Liver (tissue), 9 donors: Measurements from ENCODE around the gene FKRP. TPM values are rescaled to one million over a fixed set of nuclear protein-coding genes. Genes with fewer than 3 reads are reported as not detected.

Experiments used
- DNase-seq: peaks from one replicate; pipeline ENCODE4 v3.0.0-alpha.2; 2017; ENCODE audit warnings: low spot score
- H3K27ac ChIP-seq, 2 donors: one replicate each; pipeline ENCODE4 v1.7.0; 2013; ENCODE audit warnings: inconsistent platforms in 2 of 2, low read length in 2 of 2, control low read depth in 1 of 2, low read depth in 1 of 2, mild to moderate bottlenecking in 1 of 2
- H3K27me3 ChIP-seq, 4 donors: one replicate each; pipeline versions ENCODE4 v1.6.1 to v1.7.0; 2013; ENCODE audit warnings: low read length in 3 of 4, inconsistent platforms in 1 of 4, mild to moderate bottlenecking in 1 of 4, moderate library complexity in 1 of 4; ENCODE audit not compliant: control insufficient read depth in 4 of 4, insufficient read depth in 4 of 4
- H3K36me3 ChIP-seq, 4 donors: one replicate each; pipeline versions ENCODE4 v1.6.1 to v1.7.0; 2013; ENCODE audit warnings: low read length in 3 of 4, mild to moderate bottlenecking in 3 of 4, low read depth in 1 of 4, moderate library complexity in 1 of 4; ENCODE audit not compliant: control insufficient read depth in 4 of 4, insufficient read depth in 3 of 4
- H3K4me1 ChIP-seq, 4 donors: one replicate each; pipeline versions ENCODE4 v1.6.1 to v1.7.0; 2013; ENCODE audit warnings: low read length in 3 of 4, mild to moderate bottlenecking in 3 of 4, moderate library complexity in 1 of 4; ENCODE audit not compliant: control insufficient read depth in 4 of 4, insufficient read depth in 4 of 4
- H3K4me3 ChIP-seq, 3 donors: one replicate each; pipeline versions ENCODE4 v1.6.1 to v1.7.0; 2013; ENCODE audit warnings: low read length in 3 of 3, control low read depth in 1 of 3, low read depth in 1 of 3, mild to moderate bottlenecking in 1 of 3
- H3K9ac ChIP-seq, 2 donors: one replicate each; pipeline ENCODE4 v1.7.0; 2013; ENCODE audit warnings: low read length in 2 of 2, mild to moderate bottlenecking in 2 of 2, moderate library complexity in 2 of 2, control low read depth in 1 of 2, low read depth in 1 of 2
- H3K9me3 ChIP-seq, 4 donors: one replicate each; pipeline versions ENCODE4 v1.6.1 to v1.7.0; 2013; ENCODE audit warnings: low read length in 3 of 4; ENCODE audit not compliant: control insufficient read depth in 4 of 4
- ATF3 ChIP-seq: IDR thresholded peaks from 2 replicates; pipeline ENCODE4 v1.6.1; 2016; ENCODE audit warnings: antibody characterized with exemption
- EGR1 ChIP-seq, 2 donors: IDR thresholded peaks; 2 replicates each; pipeline ENCODE4 v1.6.1; 2016 to 2018; ENCODE audit warnings: antibody characterized with exemption in 2 of 2, low read depth in 2 of 2
- FOXA1 ChIP-seq: IDR thresholded peaks from 2 replicates; pipeline ENCODE4 v1.6.1; 2016; ENCODE audit warnings: antibody characterized with exemption
- FOXA2 ChIP-seq: IDR thresholded peaks from 2 replicates; pipeline ENCODE4 v1.6.1; 2016; ENCODE audit warnings: antibody characterized with exemption
- GABPA ChIP-seq, 2 donors: IDR thresholded peaks in 1 of 2; conservative IDR thresholded peaks in 1 of 2; 2 replicates each; pipeline ENCODE4 v1.6.1; 2016; ENCODE audit warnings: antibody characterized with exemption in 2 of 2, mild to moderate bottlenecking in 1 of 2, moderate library complexity in 1 of 2
- HNF4A ChIP-seq, 2 donors: conservative IDR thresholded peaks; 2 replicates each; pipeline ENCODE4 v1.6.1; 2016; ENCODE audit warnings: antibody characterized with exemption in 2 of 2, mild to moderate bottlenecking in 2 of 2
- HNF4G ChIP-seq: IDR thresholded peaks from 2 replicates; pipeline ENCODE4 v1.6.1; 2016; ENCODE audit warnings: antibody characterized with exemption
- JUND ChIP-seq, 2 donors: IDR thresholded peaks; 2 replicates each; pipeline ENCODE4 v1.6.1; 2016; ENCODE audit warnings: antibody characterized with exemption in 2 of 2
- MAX ChIP-seq: IDR thresholded peaks from 2 replicates; pipeline ENCODE4 v1.6.1; 2016; ENCODE audit warnings: antibody characterized with exemption
- NR2F2 ChIP-seq: IDR thresholded peaks from 2 replicates; pipeline ENCODE4 v1.6.1; 2016; ENCODE audit warnings: antibody characterized with exemption
- RAD21 ChIP-seq, 2 donors: IDR thresholded peaks; 2 replicates each; pipeline ENCODE4 v1.6.1; 2016; ENCODE audit warnings: antibody characterized with exemption in 2 of 2, mild to moderate bottlenecking in 2 of 2
- RXRA ChIP-seq, 2 donors: IDR thresholded peaks; 2 replicates each; pipeline ENCODE4 v1.6.1; 2017 to 2018; ENCODE audit warnings: antibody characterized with exemption in 2 of 2, mild to moderate bottlenecking in 1 of 2
- SP1 ChIP-seq: IDR thresholded peaks from 2 replicates; pipeline ENCODE4 v1.6.1; 2018; ENCODE audit warnings: antibody characterized with exemption, mild to moderate bottlenecking
- TAF1 ChIP-seq: conservative IDR thresholded peaks from 2 replicates; pipeline ENCODE4 v1.6.1; 2016; ENCODE audit warnings: antibody characterized with exemption, mild to moderate bottlenecking
- YY1 ChIP-seq: IDR thresholded peaks from 2 replicates; pipeline ENCODE4 v1.6.1; 2016; ENCODE audit warnings: antibody characterized with exemption, mild to moderate bottlenecking
- WGBS: extraction: QIAGEN DNeasy Blood & Tissue Kit; methylation state at CpG from one replicate; pipeline ENCODE4 v1.1.7; 2013; 5-methylcytosine and 5-hydroxymethylcytosine counted together
- polyA plus RNA-seq, 2 donors: library from polyadenylated mRNA; stranded (reverse) in 1 of 2; unstranded in 1 of 2; fragments of 200-250 nt in 1 of 2; fragments of >200 nt in 1 of 2; fragmentation: Nextera tagmentation in 1 of 2; extraction: Ambion mirVana in 1 of 2; gene quantifications; one replicate each; pipeline versions ENCODE4 v1.2.1 to v1.2.3, GENCODE V29; 2013 to 2015
- total RNA-seq, 2 donors: library from RNA; depleted of rRNA; stranded (reverse); fragments of >200 nt; gene quantifications; one replicate each; pipeline ENCODE4 v1.2.3, GENCODE V29; 2014
- TF ChIP-seq, protein P1 (sequence below): IDR thresholded peaks from 2 replicates; pipeline ENCODE4 v1.6.1; 2016; ENCODE audit warnings: antibody characterized with exemption, mild to moderate bottlenecking
- TF ChIP-seq, protein P2 (sequence below): IDR thresholded peaks from 2 replicates; pipeline ENCODE4 v1.6.1; 2016; ENCODE audit warnings: antibody characterized with exemption
- donor health status: healthy.
- donor health status: healthy.
- donor health status: healthy.
- donor health status: healthy.
- donor health status: healthy.

FKRP gene
- total and polyA plus RNA-seq, 4 donors = 2.5 to 11.1 (median 8.1) TPM

- WGBS = 1% methylated on average over 52 of the region's 52 CpGs
- no peaks in the 10 kb centered on the region for H3K27me3 ChIP-seq
- peak within 1 kb of the TSS; percentile 76 to 88 (median 77) for H3K4me3 ChIP-seq
- peak within 1 kb of the TSS; percentile 89 to 96 for H3K27ac ChIP-seq
- DNase-seq = peak; percentile 92
- peak within 1 kb of the TSS; percentile 93 to 95 for H3K9ac ChIP-seq
- peaks cover 5 to 23% (median 7%) of the 10 kb centered on the region in 4 donors for H3K36me3 ChIP-seq
- no peaks in the 10 kb centered on the region for H3K9me3 ChIP-seq
- peaks cover 0 to 28% (median 19%) of the 10 kb centered on the region in 4 donors for H3K4me1 ChIP-seq
- TF ChIP-seq GABPA (IDR thresholded peaks at IDR 0.05 in 1 of 2, conservative IDR thresholded peaks at IDR 0.05 in 1 of 2) (peak in 1 of 2 donors; percentile 51), HNF4A (conservative IDR thresholded peaks at IDR 0.05) (no peak)
These were observed 28.7 kb upstream of the FKRP start, which contains the start of gene PRKD2 for GRCh38 chr19:46717034-46717715. TSS of gene PRKD2 (minus strand) at chr19:46717114. CDS start at chr19:46716370, 744 bp downstream.

- Histone ChIP-seq H3K36me3 (peaks cover 5 to 27% (median 10%) of the 10 kb centered on the region in 4 donors), H3K4me3 (peak overlapping the region in 1 of 3 donors; percentile 76), H3K27me3 (no peaks in the 10 kb centered on the region), H3K9me3 (no peaks in the 10 kb centered on the region), H3K4me1 (peaks cover 0 to 28% (median 19%) of the 10 kb centered on the region in 4 donors), H3K27ac (peak overlapping the region; percentile 41 to 89), H3K9ac (peak overlapping the region in 1 of 2 donors; percentile 36)
- 38% methylated on average over 9 of the region's 9 CpGs for WGBS
- peak; percentile 64 for DNase-seq
- TF ChIP-seq YY1 (no peak), TAF1 (no peak), MAX (no peak), RXRA (IDR thresholded peaks at IDR 0.05) (no peak), RAD21 (IDR thresholded peaks at IDR 0.05) (no peak), FOXA2 (no peak), EGR1 (IDR thresholded peaks at IDR 0.05; ENCODE audit: low read depth in 2 of 2) (no peak), ATF3 (no peak), NR2F2 (no peak), HNF4G (no peak), HNF4A (conservative IDR thresholded peaks at IDR 0.05) (no peak), SP1 (no peak), JUND (IDR thresholded peaks at IDR 0.05) (no peak), GABPA (IDR thresholded peaks at IDR 0.05 in 1 of 2, conservative IDR thresholded peaks at IDR 0.05 in 1 of 2) (no peak), FOXA1 (no peak)
These were observed 28.1 kb upstream of the FKRP start for GRCh38 chr19:46717716-46718143.

DNA sequence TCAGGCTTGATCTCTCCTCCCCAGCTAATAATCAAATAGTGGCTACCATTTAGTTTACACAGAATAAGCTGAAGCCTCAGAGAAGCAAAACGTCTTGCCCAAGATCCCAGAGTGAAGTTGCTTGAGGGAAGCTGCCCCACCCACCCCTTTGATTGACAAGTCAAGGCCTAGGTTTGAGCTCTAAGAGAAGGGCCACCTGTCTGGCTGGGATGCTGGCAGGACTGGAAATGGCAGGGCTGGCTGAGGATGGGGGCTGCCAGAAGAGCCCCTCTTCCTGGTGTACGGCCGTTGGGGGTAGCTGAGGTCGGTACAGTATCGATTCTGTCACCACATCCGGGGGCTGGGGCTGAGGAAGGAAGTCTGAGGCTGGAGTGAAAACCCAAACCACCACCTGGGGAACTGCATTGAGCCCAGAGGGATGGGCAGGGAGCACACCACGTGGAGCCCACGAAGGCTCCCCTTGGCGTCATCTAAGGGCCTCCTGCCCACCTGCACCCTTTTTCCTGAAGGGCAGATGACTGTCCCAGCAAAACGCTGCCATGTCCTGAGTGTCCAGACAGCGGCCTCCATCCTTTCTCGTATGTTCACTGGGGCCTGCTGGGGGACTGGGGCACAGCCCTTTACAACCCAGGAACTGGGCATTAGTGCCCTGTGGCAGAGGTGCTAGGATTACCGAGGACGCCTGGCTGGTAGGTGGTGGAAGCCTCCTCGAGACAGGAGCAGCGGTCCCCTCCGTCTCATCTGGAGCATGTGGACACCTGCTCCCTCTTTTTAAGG, 27.5 kb upstream of the FKRP start:
- TF ChIP-seq, protein P1, sequence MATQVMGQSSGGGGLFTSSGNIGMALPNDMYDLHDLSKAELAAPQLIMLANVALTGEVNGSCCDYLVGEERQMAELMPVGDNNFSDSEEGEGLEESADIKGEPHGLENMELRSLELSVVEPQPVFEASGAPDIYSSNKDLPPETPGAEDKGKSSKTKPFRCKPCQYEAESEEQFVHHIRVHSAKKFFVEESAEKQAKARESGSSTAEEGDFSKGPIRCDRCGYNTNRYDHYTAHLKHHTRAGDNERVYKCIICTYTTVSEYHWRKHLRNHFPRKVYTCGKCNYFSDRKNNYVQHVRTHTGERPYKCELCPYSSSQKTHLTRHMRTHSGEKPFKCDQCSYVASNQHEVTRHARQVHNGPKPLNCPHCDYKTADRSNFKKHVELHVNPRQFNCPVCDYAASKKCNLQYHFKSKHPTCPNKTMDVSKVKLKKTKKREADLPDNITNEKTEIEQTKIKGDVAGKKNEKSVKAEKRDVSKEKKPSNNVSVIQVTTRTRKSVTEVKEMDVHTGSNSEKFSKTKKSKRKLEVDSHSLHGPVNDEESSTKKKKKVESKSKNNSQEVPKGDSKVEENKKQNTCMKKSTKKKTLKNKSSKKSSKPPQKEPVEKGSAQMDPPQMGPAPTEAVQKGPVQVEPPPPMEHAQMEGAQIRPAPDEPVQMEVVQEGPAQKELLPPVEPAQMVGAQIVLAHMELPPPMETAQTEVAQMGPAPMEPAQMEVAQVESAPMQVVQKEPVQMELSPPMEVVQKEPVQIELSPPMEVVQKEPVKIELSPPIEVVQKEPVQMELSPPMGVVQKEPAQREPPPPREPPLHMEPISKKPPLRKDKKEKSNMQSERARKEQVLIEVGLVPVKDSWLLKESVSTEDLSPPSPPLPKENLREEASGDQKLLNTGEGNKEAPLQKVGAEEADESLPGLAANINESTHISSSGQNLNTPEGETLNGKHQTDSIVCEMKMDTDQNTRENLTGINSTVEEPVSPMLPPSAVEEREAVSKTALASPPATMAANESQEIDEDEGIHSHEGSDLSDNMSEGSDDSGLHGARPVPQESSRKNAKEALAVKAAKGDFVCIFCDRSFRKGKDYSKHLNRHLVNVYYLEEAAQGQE = no peak
- TF ChIP-seq, protein P2, sequence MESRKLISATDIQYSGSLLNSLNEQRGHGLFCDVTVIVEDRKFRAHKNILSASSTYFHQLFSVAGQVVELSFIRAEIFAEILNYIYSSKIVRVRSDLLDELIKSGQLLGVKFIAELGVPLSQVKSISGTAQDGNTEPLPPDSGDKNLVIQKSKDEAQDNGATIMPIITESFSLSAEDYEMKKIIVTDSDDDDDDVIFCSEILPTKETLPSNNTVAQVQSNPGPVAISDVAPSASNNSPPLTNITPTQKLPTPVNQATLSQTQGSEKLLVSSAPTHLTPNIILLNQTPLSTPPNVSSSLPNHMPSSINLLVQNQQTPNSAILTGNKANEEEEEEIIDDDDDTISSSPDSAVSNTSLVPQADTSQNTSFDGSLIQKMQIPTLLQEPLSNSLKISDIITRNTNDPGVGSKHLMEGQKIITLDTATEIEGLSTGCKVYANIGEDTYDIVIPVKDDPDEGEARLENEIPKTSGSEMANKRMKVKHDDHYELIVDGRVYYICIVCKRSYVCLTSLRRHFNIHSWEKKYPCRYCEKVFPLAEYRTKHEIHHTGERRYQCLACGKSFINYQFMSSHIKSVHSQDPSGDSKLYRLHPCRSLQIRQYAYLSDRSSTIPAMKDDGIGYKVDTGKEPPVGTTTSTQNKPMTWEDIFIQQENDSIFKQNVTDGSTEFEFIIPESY = no peak
- no peak for TF ChIP-seq TAF1
- no peak for TF ChIP-seq RAD21 (IDR thresholded peaks at IDR 0.05)
- no peak for TF ChIP-seq MAX
- TF ChIP-seq ATF3 = no peak
- no peak for TF ChIP-seq GABPA (IDR thresholded peaks at IDR 0.05 in 1 of 2, conservative IDR thresholded peaks at IDR 0.05 in 1 of 2)
- no peak for TF ChIP-seq SP1
- no peak for TF ChIP-seq YY1
- TF ChIP-seq NR2F2 = no peak
- no peak for TF ChIP-seq HNF4G
- H3K27ac ChIP-seq = peak overlapping the region; percentile 41 to 89
- no peak overlapping the region for H3K9ac ChIP-seq

More for the DNA sequence above, 27.5 kb upstream of the FKRP start:
- DNase-seq = no peak
- peaks cover 0 to 27% (median 19%) of the 10 kb centered on the region in 4 donors for H3K4me1 ChIP-seq
- H3K27me3 ChIP-seq = no peaks in the 10 kb centered on the region
- 67% methylated on average over 17 of the region's 17 CpGs for WGBS
- peaks cover 5 to 32% (median 12%) of the 10 kb centered on the region in 4 donors for H3K36me3 ChIP-seq
- H3K9me3 ChIP-seq = no peaks in the 10 kb centered on the region
- H3K4me3 ChIP-seq = no peak overlapping the region
